HG03342 (cell line): ENCODE data around the gene GALNTL6.
"Not testable (repeated sequence)": the region's sequence is repeated elsewhere in the genome, so short reads cannot be mapped to it uniquely, and the experiment has no call there.

ENCODE experiments used
- ATAC-seq: cut with Tn5 transposase; IDR thresholded peaks from one replicate; pipeline ENCODE4 v1.9.1; 2021; ENCODE audit warnings: mild to moderate bottlenecking, moderate library complexity; ENCODE audit not compliant: unreplicated experiment

GALNTL6 gene

DNA sequence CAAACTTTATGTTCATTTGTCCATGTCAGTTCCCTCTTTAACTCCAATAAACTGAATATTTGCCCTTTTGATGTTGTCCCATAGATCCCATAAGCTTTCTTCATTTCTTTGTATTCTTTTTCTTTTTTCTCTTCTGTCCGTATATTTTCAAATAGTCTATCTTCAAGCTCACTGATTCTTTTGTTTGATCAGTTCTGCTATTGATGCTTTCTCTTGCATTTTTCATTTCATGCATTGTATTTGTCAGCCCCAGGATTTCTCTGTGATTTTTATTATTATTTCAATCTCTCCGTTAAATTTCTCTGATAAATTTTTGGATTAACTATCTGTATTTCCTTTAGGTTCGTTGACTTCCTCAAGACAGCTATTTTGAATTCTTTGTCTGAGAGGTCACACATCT, 1082.5 kb downstream of the GALNTL6 start:
- no peak for ATAC-seq

DNA sequence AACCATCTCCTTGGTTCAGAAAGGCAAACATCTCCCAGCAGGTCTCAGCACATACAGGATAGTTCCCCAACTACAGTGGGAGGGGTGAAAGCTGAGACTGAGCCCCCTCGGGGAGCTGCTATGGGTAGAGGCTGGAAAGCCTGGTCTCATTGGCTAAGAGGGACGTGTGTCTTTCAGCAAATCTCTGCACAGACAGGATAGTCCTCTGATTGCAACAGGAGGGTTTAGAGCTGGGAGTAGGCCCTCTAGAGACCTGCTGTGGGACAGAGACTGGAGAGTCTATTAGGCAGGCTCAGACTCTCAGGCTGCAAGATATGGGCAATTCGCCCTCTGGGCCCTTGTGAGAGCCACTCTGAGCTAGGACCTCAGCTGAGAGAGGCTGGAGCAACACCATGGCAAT, 1083.8 kb downstream of the GALNTL6 start:
- ATAC-seq = no peak

DNA sequence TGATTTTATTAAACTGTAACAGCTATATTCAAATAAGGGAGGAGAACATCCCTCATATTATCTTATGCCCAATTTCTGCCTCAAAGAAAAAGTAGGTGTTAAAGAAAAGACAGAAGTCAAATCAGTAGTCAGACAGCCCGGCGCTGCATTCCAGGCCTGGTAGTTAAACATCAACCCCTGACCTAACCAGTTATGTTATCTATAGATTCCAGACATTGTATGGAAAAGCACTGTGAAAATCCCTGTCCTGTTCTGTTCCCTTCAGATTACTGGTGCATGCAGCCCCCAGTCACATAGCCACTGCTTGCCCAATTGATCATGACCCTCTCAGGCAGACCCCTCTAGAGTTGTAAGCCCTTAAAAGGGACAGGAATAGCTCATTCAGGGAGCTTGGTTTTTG, 1085.5 kb downstream of the GALNTL6 start:
- ATAC-seq = no peak

DNA sequence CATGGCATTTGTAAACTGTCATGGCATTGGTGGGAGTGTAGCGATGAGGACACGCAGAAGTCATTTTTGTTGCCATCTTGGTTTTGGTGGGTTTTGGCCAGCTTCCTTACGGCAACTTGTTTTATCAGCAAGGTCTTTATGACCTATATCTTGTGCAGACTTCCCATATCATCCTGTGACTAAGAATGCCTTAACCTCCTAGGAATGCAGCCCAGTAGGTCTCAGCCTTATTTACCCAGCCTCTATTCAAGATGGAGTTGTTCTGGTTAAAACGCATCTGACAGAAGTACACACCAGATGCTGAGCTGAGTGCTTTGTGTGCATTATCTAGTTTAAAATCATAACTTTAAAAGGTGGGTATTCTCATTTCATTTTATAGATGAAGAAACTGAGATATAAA, 1086.7 kb downstream of the GALNTL6 start:
- ATAC-seq = no peak

DNA sequence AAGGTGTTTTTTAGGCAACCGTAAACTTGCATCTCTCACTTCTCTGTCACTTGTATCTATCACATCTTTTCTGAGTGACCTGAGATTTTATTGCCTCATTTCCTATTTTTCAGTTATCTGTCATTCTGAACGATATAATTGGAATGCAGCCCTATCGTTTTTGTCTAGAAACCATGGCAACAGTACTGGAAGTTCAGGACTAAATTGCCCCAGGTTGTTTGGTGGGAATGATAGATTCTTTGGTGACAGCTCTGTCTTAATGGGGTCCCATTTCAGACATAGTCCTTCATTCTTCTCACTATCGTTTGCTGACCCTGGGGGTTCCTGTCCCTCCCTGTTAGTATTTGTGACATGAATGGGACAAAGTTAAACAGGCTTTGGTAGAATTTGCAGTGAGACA, 1087.7 kb downstream of the GALNTL6 start:
- ATAC-seq = no peak

DNA sequence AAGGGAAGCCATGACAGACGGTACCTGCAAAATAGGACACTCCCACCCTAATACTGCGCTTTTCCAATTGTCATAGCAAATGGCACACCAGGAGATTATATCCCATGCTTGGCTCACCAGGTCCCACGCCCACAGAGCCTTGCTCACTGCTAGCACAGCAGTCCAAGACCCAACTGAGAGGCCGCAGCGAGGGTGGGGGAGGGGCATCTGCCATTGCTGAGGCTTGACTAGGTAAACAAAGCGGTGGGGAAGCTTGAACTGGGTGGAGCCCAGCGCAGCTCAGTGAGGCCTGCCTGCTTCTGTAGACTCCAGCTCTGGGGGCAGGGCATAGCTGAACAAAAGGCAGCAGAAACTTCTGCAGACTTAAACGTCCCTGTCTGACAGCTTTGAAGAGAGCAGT, 1099.3 kb downstream of the GALNTL6 start:
- ATAC-seq = not testable (repeated sequence)

DNA sequence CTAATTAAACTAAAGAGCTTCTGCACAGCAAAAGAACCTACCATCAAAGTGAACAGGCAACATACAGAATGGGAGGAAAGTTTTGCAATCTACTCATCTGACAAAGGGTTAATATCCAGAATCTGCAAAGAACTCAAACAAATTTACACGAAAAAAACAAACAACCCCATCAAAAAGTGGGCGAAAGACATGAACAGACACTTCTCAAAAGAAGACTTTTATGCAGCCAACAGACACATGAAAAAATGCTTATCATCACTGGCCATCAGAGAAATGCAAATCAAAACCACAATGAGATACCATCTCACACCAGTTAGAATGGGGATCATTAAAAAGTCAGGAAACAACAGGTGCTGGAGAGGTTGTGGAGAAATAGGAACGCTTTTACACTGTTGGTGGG, 1104.2 kb downstream of the GALNTL6 start:
- ATAC-seq = not testable (repeated sequence)

DNA sequence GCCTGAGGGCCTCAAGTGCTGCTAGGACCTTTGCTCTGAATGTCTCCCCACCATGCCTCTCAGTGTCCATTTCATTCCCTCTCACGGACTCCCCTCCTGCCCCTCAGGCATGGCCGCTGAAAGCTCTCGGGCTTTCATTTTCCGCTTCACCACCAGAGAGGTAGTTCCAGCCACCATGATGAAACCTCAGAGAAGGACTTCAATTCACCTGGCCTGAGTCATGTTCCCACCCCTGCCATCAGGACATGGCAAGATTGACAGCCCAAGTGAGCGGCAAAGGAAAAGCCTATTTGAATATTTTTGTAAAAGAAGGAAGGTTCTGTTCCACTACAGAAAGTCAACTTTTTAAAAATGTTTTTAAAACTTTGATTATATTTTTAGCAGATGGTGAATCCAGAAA, 1106.1 kb downstream of the GALNTL6 start:
- no peak for ATAC-seq

DNA sequence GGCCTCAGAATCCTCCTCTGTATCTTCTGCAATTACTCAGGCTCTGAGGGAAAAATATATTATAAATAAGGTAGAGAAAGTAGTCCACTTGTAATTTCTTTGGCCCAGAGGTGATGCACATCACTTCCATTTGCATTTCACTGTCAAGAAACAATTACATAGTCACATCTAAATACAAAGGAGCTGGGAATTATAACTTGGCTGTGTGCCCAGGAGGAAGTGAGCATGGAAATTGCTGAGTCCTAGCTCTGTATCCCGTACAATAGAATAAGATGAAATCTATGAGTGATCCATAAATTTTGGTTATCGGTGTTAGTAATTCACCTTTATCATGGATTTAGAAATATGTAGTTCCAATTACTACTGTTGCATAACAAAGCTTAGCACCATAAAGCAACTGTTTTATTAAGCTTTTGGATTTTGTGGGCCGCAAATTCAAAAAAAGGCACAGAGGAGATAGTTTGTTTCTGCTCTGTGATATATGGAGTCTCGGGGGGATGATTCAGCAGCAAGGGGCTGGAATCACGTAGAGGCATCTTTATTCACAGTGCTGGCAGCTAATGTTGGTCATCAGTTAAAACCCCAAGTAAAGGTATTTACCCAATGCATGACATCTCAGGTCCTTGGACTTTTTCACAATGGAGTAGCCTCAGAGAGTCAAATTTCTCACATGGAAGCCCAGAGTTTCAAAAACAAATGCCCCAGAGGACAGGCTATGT, 1114.1 kb downstream of the GALNTL6 start:
- no peak for ATAC-seq

DNA sequence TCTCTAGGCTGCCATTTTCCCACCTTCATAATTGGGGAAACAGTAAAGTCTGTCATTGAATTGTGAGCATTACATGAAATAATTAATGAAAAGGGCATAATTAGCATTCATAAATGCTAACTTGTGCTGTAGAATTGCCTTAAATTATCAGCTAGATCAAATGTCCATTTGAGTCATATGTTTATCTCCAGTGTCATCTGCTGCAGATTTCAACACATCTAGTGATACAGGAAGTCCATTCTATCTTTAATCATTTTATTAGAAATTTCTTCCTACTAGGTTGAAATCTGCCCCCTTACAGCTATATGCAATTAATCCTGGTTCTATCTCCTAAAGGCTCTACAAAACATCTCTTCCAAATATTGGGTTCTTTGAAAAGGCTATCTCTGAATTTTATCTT, 1115.1 kb downstream of the GALNTL6 start:
- ATAC-seq = no peak

DNA sequence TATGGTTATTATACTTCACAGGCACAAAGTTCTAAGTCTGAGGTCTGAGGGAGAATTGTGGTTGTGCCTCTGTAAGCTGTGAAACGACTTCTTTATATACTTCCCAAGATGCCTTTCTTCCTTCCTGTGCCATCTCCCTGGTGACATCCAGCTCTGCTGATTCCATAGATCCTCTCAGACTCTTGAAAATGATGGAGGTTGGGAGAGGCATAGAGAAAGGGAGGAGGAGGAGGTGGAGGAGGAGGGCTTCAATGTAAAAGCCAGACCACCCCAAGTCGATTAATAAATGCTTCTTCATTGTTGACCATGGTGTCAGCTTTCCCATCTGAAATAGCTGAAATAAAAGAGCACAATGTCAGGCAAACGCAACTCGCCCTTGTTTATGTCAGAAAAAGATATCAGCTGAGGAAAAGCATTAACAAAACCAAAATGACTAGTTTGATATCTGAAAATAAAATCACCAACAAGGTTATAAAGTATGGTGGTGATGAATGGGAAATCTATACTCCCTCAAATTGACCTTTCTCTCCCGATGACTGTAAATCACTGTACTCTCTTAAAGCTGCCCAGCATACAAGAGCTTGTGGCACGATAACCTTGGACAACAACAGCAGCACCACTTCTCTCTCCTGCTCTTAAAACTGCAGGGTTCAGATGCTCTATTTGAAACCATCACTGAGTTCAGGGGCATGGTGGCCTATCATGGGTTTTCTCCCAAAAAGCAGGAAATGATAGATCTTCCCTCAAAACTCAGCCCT, 1125.0 kb downstream of the GALNTL6 start:
- ATAC-seq = no peak

DNA sequence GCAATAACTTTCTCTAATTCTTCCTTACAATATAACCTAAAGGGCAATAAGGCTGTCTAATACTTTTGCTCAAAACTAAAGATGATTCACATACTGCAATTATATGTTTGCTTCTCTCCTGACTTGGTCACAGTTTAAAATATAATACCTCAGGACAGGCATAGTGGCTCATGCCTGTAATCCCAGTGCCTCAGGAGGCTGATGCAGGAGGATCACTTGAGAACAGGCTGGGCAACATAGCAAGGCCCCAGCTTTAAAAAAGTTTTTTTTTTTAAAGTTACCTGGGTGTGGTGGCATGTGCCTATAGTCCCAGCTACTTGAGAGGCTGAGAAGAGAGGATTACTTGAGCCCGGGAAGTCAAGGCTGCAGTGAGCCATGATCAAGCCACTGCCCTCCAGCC, 1125.7 kb downstream of the GALNTL6 start:
- no peak for ATAC-seq

DNA sequence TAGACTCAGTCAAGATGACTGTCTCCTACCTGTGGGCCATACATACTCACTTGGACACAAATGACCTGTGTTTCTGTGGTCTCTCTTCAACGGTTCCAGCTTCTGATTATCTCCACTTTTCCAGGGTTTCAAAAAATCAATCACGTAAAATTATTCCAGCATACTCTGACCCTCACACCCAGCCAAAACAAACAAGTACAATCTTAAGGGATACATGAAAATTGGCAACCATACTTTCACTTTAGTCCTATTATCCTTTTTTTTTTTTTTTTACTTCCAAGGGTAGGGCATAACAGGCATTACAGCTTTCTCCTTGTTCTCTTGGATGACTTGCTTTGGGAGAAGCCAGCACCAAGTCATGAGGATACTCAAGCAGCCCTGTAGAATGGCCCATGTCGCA, 1129.6 kb downstream of the GALNTL6 start:
- no peak for ATAC-seq

DNA sequence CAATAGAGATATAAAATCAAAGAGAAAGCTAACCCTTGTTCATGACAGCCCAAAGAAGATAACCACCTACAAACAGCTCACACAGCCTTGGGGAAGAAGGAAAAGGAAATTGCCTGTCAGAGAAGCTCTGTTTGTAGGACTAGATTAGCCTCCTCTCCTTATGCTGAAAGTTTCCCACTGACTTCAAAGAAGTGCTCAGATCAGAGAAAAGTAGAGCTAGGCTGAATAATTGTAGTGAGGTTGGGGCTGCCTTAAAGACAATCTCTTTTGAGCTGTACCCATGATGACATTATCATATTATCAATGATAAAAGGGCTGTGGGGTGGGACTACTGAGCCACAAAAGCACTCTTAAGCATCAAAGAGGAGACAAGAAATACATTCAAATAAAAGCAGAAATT, 1132.4 kb downstream of the GALNTL6 start:
- no peak for ATAC-seq

DNA sequence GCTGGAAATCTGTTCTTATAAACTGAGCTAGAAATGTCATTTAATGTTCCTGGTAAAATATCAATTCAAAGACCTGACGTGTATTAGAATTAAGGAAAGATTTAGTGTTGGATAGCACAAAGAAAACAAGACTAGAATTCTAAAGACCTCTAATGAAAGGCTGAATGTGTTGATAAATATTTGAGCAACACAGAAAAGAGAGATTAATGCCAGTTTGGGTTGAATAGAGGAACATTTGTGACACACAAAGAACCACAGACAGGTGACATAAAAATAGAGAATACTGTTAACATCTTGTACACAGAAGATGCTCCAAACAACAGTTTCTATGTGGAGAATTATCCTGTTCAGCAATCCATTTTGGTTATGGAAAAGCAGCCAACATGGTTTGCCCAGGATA, 1133.3 kb downstream of the GALNTL6 start:
- ATAC-seq = no peak

DNA sequence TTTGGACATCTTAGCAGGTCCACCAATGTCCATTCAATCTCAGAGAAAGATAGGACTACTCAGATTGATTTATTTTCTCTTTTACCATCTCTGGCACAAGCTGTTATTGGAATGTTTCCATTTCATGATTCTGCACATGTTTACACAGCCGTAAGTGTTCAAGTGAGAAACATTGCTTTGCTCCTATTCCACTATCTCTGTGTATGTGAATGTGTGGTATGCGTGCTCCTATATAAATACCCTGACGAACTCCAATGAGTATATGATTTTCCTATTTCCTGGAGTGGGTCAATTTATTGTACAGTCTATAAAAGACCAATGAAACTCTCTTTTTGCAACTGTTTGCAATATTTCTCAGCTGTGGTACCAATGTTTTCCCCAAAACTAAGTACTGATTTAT, 1134.4 kb downstream of the GALNTL6 start:
- ATAC-seq = no peak

DNA sequence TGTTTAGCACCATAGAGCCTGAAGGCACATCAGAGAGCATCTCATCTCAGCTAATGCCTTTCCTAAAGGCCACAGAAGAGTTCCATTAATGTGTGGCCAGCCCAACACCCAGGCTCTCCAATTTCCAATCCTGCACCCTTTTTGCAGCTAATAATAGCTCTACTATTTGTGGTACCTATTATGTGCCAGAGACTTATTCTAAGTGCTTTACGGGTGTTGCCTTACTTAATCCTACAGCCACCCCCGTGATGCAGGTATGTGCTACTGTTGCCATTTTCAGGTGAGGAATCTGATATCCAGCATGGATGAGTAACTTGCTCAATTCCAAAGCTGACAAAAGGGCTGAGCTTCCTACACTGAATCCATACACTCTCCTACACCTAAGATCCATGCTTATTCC, 1137.8 kb downstream of the GALNTL6 start:
- ATAC-seq = no peak

DNA sequence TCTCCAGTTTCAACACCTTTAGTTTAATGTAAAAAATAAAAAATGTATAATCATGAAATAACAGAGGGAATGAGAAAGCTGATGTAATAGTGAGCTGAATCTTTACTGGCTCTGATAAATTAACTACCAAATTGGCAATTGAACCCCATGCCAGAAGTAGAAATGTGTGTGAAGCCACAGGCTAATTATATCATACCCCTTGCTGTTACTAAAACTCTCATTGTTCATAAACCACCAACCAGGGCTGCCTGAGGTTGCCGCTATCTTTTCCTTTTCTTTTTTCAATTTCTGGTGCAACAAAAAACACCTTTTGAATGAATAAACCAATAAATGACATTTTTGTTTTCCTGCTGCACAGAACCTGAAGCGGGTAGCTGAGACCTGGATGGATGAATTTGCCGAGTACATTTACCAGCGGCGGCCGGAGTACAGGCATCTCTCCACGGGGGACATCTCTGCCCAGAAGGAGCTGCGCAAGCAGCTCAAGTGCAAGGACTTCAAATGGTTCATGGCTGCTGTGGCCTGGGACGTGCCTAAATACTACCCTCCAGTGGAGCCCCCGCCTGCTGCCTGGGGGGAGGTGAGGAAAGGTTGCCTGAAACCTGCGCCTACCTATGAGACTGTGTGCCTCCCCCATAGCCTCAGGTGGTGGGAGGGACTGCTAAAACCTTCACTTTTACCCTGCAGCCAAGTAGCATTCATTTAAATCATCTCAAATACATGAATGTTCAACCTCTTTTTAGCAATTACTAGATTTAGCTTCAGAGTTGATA, 1138.7 kb downstream of the GALNTL6 start:
- ATAC-seq = no peak

DNA sequence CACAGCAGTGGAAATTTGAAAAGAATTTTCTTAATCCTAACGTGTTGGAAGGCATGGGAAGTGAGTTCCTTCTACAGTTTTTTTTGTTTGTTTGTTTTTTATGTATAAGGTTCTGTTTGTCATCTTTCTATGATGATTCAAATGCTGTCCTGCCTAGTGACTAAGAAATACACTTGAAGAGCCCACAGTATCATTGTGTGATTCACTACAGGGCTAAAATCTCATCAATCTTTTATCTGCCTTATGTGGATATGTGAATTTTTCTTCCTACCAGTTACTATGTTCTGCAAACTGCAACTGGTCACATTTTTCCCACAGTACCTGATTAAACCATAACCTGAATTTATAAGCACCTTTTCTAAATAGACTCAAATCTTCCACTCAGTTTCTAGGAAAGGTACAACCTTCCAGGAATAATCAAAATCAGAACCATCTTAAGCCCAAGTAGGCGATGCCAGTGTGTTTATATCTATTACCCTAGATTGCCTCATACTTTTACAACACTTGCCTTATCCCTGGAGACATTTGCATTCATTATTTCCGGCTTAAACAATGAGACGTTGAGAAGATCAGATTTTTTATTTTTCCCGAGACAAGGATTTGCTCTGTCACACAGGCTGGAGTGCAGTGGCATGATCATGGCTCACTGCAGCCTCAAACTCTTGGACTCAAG, 1140.8 kb downstream of the GALNTL6 start:
- no peak for ATAC-seq

DNA sequence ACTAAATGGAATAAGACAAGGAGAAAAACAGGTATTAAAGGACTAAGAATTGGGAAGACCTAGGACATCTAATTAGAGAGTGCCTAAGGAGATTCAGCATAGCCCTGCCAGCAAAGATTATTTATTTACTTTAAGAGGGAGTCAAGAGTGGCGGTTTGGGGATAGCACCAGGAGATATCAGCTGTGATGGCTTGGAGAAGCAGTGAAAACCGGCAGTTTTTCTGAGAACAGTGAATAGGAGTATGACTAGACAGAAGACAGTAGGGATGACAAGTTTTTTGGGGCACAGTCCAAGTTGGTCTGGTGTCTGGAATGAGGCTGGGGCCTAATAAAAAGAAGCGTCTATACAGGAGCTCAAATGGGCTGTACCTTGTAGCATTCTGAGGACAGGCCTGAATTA, 1143.1 kb downstream of the GALNTL6 start:
- ATAC-seq = not testable (repeated sequence)

DNA sequence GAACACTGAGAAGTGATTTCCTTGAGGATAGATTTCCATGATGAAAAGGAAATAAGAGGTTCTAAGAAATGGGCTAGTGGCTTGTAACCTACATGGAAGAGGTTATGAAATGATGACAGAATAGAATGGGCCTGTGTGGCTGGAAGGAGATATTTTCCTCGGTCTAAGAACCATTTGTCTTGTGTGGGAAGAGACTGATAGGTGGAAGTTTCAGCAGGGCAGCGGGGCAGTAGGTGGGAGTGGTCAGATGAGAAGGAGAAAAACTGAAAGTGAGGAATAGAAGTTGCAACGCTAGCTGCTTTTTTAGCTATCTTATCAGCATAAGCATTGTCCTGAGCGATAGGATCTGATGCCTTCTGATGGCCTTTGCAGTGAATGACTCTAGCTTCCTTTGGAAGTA, 1144.0 kb downstream of the GALNTL6 start:
- ATAC-seq = no peak
